K562 (cell line): ENCODE results near the gene RAB21. TPM values are rescaled to one million over a fixed set of nuclear protein-coding genes. Genes with fewer than 3 reads are reported as not detected.

Experiments used
- ATAC-seq: fragments of 200-7000 bp; cut with Tn5 transposase; 3 replicates; pipeline ENCODE4 v1.9.1; 2020; ENCODE audit warnings: moderate library complexity
- BruUV-seq: library from RNA; stranded (reverse); fragments of 400-500 nt; replicated peaks from 2 replicates; lab custom pipeline; 2021; lab: Mats Ljungman, UMichigan
- CTCF ChIA-PET: fragments of 300-600 bp; formaldehyde crosslinking; extraction: SDS; loops from one replicate; lab custom pipeline; 2021; ENCODE audit warnings: low intra/inter-chr PET ratio; lab: Yijun Ruan, JAX
- POLR2A ChIA-PET: fragments of 300-600, 350-650 bp; sonication (Branson Sonifier 250); formaldehyde crosslinking; extraction: SDS; loops from one replicate; lab custom pipeline; 2021; ENCODE audit warnings: antibody characterized with exemption, inconsistent platforms; lab: Yijun Ruan, JAX
- DNase-seq, 4 experiments: peaks; one replicate each; pipeline versions ENCODE4 v3.0.0 to v3.0.0-alpha.2; 2011 to 2018; ENCODE audit warnings: low spot score in 3 of 4, mixed read lengths in 3 of 4; ENCODE audit errors: extremely low read depth in 1 of 4
- FAIRE-seq: peaks from 2 replicates; lab custom pipeline; 2011; peaks lifted over from hg19 to GRCh38; lab: Jason Lieb, UNC
- H2AFZ ChIP-seq: 2 replicates; pipeline ENCODE4 v1.6.0; 2011; ENCODE audit warnings: low read depth, low read length, control low read depth, inconsistent platforms
- H3K27ac ChIP-seq: fragments of 200-600 bp; 3 replicates; pipeline ENCODE4 v1.8.0; 2011; ENCODE audit warnings: low read depth, mild to moderate bottlenecking, control low read depth, inconsistent platforms, low read length, moderate library complexity, mixed read lengths; ENCODE audit errors: extremely low read depth
- H3K27me3 ChIP-seq, 2 experiments: fragments of 300-600 bp in 1 of 2; 2 replicates in 1 of 2; 3 replicates in 1 of 2; pipeline versions ENCODE4 v1.6.0 to v1.8.0; 2011; ENCODE audit warnings: inconsistent platforms in 2 of 2, low read length in 2 of 2, mild to moderate bottlenecking in 1 of 2, mixed read lengths in 1 of 2, moderate library complexity in 1 of 2; ENCODE audit not compliant: control insufficient read depth in 2 of 2, insufficient read depth in 2 of 2
- H3K36me3 ChIP-seq: fragments of 300-600 bp; 3 replicates; pipeline ENCODE4 v1.8.0; 2011; ENCODE audit warnings: mild to moderate bottlenecking, low read length, inconsistent platforms; ENCODE audit not compliant: control insufficient read depth, insufficient read depth
- H3K4me1 ChIP-seq, 2 experiments: fragments of 200-600 bp in 1 of 2; replicated peaks in 1 of 2; 2 replicates in 1 of 2; 3 replicates in 1 of 2; pipeline versions ENCODE4 v1.5.1 to v1.8.0; 2011; ENCODE audit warnings: inconsistent platforms in 2 of 2, low read length in 2 of 2, mild to moderate bottlenecking in 1 of 2, mixed read lengths in 1 of 2, moderate library complexity in 1 of 2; ENCODE audit not compliant: control insufficient read depth in 2 of 2, insufficient read depth in 2 of 2
- H3K4me2 ChIP-seq: 2 replicates; pipeline ENCODE4 v1.6.1; 2011; ENCODE audit warnings: low read length, control low read depth, inconsistent platforms, mixed read lengths; ENCODE audit not compliant: insufficient read depth
- H3K4me3 ChIP-seq: fragments of 200-600 bp; sonication (generic), shearing (Covaris generic); 2 replicates; pipeline ENCODE4 v1.5.1; 2016; ENCODE audit warnings: control low read depth, inconsistent platforms
- H3K79me2 ChIP-seq: fragments of 200-600 bp; 3 replicates; pipeline ENCODE4 v1.8.0; 2011; ENCODE audit warnings: low read length, inconsistent platforms; ENCODE audit not compliant: control insufficient read depth, insufficient read depth
- H3K9ac ChIP-seq, 2 experiments: 2 replicates each; pipeline versions ENCODE4 v1.6.0 to v1.6.1; 2011; ENCODE audit warnings: low read depth in 2 of 2, low read length in 2 of 2, control low read depth in 1 of 2, inconsistent platforms in 1 of 2, mild to moderate bottlenecking in 1 of 2, mixed read lengths in 1 of 2; ENCODE audit not compliant: insufficient read depth in 1 of 2
- H3K9me1 ChIP-seq: one replicate; pipeline ENCODE4 v1.6.0; 2011; ENCODE audit warnings: inconsistent platforms, mild to moderate bottlenecking, low read length, moderate library complexity; ENCODE audit not compliant: control insufficient read depth, insufficient read depth
- H3K9me3 ChIP-seq: replicated peaks from 2 replicates; pipeline ENCODE4 v1.5.1; 2011; ENCODE audit warnings: low read depth, low read length, inconsistent platforms; ENCODE audit not compliant: control insufficient read depth, insufficient read depth
- H4K20me1 ChIP-seq: replicated peaks from 2 replicates; pipeline ENCODE4 v1.6.1; 2011; ENCODE audit warnings: low read length, inconsistent platforms, mixed read lengths; ENCODE audit not compliant: control insufficient read depth, insufficient read depth
- CHD1 ChIP-seq: fragments of 200-600 bp; sonication (generic); IDR thresholded peaks from one replicate; pipeline ENCODE4 v1.6.1; 2012; ENCODE audit warnings: mild to moderate bottlenecking, moderate library complexity, low read length, inconsistent platforms
- ETV6 ChIP-seq, 3 experiments: fragments of 150-350 bp in 1 of 3; sonication (generic) in 1 of 3; formaldehyde crosslinking in 1 of 3; IDR thresholded peaks; 2 replicates each; pipeline versions ENCODE4 v1.6.1 to v1.8.0; 2014 to 2022; ENCODE audit warnings: borderline replicate concordance in 2 of 3, low read depth in 2 of 3, antibody characterized with exemption in 1 of 3, low read length in 1 of 3, mild to moderate bottlenecking in 1 of 3, missing genetic modification reagents in 1 of 3
- FUS ChIP-seq: fragments of 200-400 bp; formaldehyde crosslinking; optimal IDR thresholded peaks from 2 replicates; pipeline ENCODE3; 2017; ENCODE audit warnings: low read depth, low read length
- HOXB6 ChIP-seq: fragments of 250-450 bp; sonication (Bioruptor Pico); IDR thresholded peaks from 2 replicates; pipeline ENCODE4 v1.5.1; 2022; ENCODE audit warnings: mild to moderate bottlenecking, borderline replicate concordance
- IRF9 ChIP-seq: fragments of 450-650 bp; IDR thresholded peaks from 2 replicates; pipeline ENCODE4 v1.6.1; 2016; ENCODE audit warnings: missing biosample characterization, missing genetic modification characterization
- MXD1 ChIP-seq: fragments of 250-450 bp; sonication (Bioruptor Pico); IDR thresholded peaks from 2 replicates; pipeline ENCODE4 v1.8.0; 2021; ENCODE audit warnings: borderline replicate concordance, mild to moderate bottlenecking, moderate library complexity; ENCODE audit not compliant: poor library complexity, severe bottlenecking
- RHOXF2B ChIP-seq: fragments of 250-450 bp; sonication (Bioruptor Pico); conservative IDR thresholded peaks from 2 replicates; pipeline ENCODE4 v1.5.1; 2021
- SMAD3 ChIP-seq: fragments of 450-650 bp; formaldehyde crosslinking; conservative IDR thresholded peaks from 2 replicates; pipeline ENCODE4 v1.4.0; 2020; ENCODE audit warnings: mild to moderate bottlenecking
- ZBTB7A ChIP-seq: IDR thresholded peaks from 2 replicates; pipeline ENCODE4 v1.6.1; 2011; ENCODE audit warnings: low read depth, mild to moderate bottlenecking, low read length, moderate library complexity, borderline replicate concordance; ENCODE audit not compliant: control insufficient read depth
- ZNF12 ChIP-seq: sonication (generic); formaldehyde crosslinking; IDR thresholded peaks from 2 replicates; pipeline ENCODE4 v1.4.0; 2020; ENCODE audit warnings: mild to moderate bottlenecking, missing genetic modification reagents
- ZNF324 ChIP-seq: fragments of 250-450 bp; sonication (Bioruptor Pico); IDR thresholded peaks from 2 replicates; pipeline ENCODE4 v1.4.0; 2020; ENCODE audit warnings: mild to moderate bottlenecking
- ZNF561 ChIP-seq: fragments of 450-650 bp; formaldehyde crosslinking; conservative IDR thresholded peaks from 2 replicates; pipeline ENCODE4 v1.4.0; 2020; ENCODE audit warnings: mild to moderate bottlenecking, moderate library complexity
- ZSCAN32 ChIP-seq: fragments of 450-650 bp; formaldehyde crosslinking; IDR thresholded peaks from 2 replicates; pipeline ENCODE4 v1.4.0; 2020; ENCODE audit warnings: mild to moderate bottlenecking, moderate library complexity
- WGBS: fragments of 100-300 bp; shearing (Covaris generic); methylation state at CpG from one replicate; pipeline ENCODE4 v1.1.6; 2016; ENCODE audit warnings: low coverage, mixed read lengths; ENCODE audit not compliant: insufficient coverage; ENCODE audit errors: missing lambda C conversion rate; 5-methylcytosine and 5-hydroxymethylcytosine counted together
- in situ Hi-C: fragments of 300-500 bp; cut with MboI; formaldehyde crosslinking; loops from 4 replicates; pipeline ENCODE4 v1.15.0; 2018; ENCODE audit warnings: inconsistent platforms, mixed read lengths
- intact Hi-C: fragments of 100-400 bp; cut with micrococcal nuclease; formaldehyde crosslinking; loops from 2 replicates; pipeline ENCODE4 v1.14.2; 2022
- polyA plus RNA-seq, 8 experiments: library from polyadenylated mRNA; depleted of rRNA in 4 of 8; stranded (reverse) in 5 of 8; unstranded in 3 of 8; fragments of >200 nt; fragmentation: Nextera tagmentation in 2 of 8; fragmentation: Illumina TruSeq in 1 of 8; extraction: Ambion mirVana in 2 of 8; extraction: Trizol in 1 of 8; gene quantifications; 2 replicates each; pipeline versions ENCODE4 v1.2.1 to v1.2.3, GENCODE V29; 2011 to 2014; ENCODE audit warnings: inconsistent platforms in 1 of 8, missing spikeins in 1 of 8
- total RNA-seq, 7 experiments: library from RNA; depleted of rRNA in 6 of 7; stranded (reverse); fragments of >200 nt in 6 of 7; fragmentation: Illumina TruSeq in 2 of 7; extraction: Trizol in 2 of 7; gene quantifications; 2 replicates each; pipeline versions ENCODE4 v1.2.1 to v1.2.3, GENCODE V29; 2011 to 2021; ENCODE audit warnings: low replicate concordance in 1 of 7
- TF ChIP-seq, protein P1 (sequence below): fragments of 250-450 bp; sonication (Bioruptor Pico); IDR thresholded peaks from 2 replicates; pipeline ENCODE4 v1.8.0; 2021; ENCODE audit warnings: mild to moderate bottlenecking, moderate library complexity
- TF ChIP-seq, protein P2 (sequence below): fragments of 450-650 bp; conservative IDR thresholded peaks from 2 replicates; pipeline ENCODE4 v1.6.1; 2016; ENCODE audit warnings: missing genetic modification characterization, low read depth, mild to moderate bottlenecking, missing compliant biosample characterization, moderate library complexity

The RAB21 gene
- total and polyA plus RNA-seq, 9 of the 15 experiments (the other 6 are each of a cell fraction or from before 2014, with no cell fraction given) = 5.3 to 45.6 (median 19.6) TPM

DNA sequence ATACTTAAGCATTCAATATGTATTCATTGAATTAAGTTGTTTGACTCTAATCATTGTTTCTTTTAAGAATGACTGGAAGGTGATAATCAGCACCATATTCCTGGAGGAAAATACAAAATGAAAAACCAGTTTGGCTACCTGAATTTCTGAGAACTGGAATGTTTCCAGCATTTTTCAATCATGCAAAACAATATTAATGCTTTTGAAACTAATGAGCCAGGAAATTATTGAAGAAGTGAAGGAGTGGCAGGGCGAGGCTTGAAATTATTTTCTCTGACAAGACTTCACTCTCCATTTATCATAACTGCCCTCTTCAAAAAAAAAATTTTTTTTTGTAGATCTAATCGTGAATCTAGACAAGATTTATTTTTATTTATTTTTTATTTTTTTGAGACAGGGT is 49.7 kb upstream of the RAB21 start:
- Histone ChIP-seq H4K20me1 (no peaks in the 10 kb centered on the region), H3K27ac (no peak overlapping the region), H3K4me3 (no peak overlapping the region), H3K79me2 (no peaks in the 10 kb centered on the region), H3K9me1 (no peaks in the 10 kb centered on the region), H3K4me2 (no peak overlapping the region), H3K36me3 (no peaks in the 10 kb centered on the region; the same call in 2 of the 3 replicates), H3K9ac (no peak overlapping the region), H2AFZ (no peak overlapping the region), H3K9me3 (no peaks in the 10 kb centered on the region), H3K4me1 (no peaks in the 10 kb centered on the region; a peak in 2 of 5 replicates), H3K27me3 (no peaks in the 10 kb centered on the region)
- FAIRE-seq = no peak
- in situ Hi-C loops (no loop called here), intact Hi-C loops (no loop called here)
- no peak for DNase-seq
- ATAC-seq = no peak
- POLR2A ChIA-PET = interaction anchor here (0.6 kb wide), 1 partner anchor 128 kb away, joined by 4 read pairs; no protein-coding TSS in a partner anchor
- BruUV-seq = no TSS peak
- TF ChIP-seq ZBTB7A = no peak
- no peak for TF ChIP-seq SMAD3 (CRISPR knock-in tag)
- TF ChIP-seq FUS = no peak
- no peak for TF ChIP-seq ZNF561
- TF ChIP-seq RHOXF2B (CRISPR knock-in tag) = no peak
- no peak for TF ChIP-seq ZNF324
- no peak for TF ChIP-seq MXD1 (CRISPR knock-in tag)
- no peak for TF ChIP-seq ZSCAN32 (CRISPR knock-in tag)
- no peak for TF ChIP-seq IRF9 (tag)
- no peak for TF ChIP-seq ETV6 (IDR thresholded peaks at IDR 0.05; ENCODE audit: borderline replicate concordance in 1 of 2, low read depth in 2 of 2, low read length in 1 of 2)
- TF ChIP-seq ETV6 (CRISPR knock-in tag; IDR thresholded peaks at IDR 0.05; ENCODE audit: borderline replicate concordance) = no peak
- TF ChIP-seq ZNF12 = no peak
- no peak for TF ChIP-seq HOXB6 (CRISPR knock-in tag)
- TF ChIP-seq, protein P1, sequence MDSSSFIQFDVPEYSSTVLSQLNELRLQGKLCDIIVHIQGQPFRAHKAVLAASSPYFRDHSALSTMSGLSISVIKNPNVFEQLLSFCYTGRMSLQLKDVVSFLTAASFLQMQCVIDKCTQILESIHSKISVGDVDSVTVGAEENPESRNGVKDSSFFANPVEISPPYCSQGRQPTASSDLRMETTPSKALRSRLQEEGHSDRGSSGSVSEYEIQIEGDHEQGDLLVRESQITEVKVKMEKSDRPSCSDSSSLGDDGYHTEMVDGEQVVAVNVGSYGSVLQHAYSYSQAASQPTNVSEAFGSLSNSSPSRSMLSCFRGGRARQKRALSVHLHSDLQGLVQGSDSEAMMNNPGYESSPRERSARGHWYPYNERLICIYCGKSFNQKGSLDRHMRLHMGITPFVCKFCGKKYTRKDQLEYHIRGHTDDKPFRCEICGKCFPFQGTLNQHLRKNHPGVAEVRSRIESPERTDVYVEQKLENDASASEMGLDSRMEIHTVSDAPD = no peak
- no peak for TF ChIP-seq CHD1
- TF ChIP-seq, protein P2, sequence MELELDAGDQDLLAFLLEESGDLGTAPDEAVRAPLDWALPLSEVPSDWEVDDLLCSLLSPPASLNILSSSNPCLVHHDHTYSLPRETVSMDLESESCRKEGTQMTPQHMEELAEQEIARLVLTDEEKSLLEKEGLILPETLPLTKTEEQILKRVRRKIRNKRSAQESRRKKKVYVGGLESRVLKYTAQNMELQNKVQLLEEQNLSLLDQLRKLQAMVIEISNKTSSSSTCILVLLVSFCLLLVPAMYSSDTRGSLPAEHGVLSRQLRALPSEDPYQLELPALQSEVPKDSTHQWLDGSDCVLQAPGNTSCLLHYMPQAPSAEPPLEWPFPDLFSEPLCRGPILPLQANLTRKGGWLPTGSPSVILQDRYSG (tag) = no peak
- CTCF ChIA-PET = no interaction called here
- WGBS = 63% methylated on average over 2 of the region's 2 CpGs
